C4-2B (cell line): ENCODE results near the gene TMEM238.

Source experiments
- CTCF ChIP-seq: fragments of 450-650 bp; conservative IDR thresholded peaks from 2 replicates; pipeline ENCODE4 v1.5.1; 2017; ENCODE audit warnings: mild to moderate bottlenecking
- ZFX ChIP-seq: fragments of 450-650 bp; IDR thresholded peaks from 2 replicates; pipeline ENCODE4 v1.6.1; 2017

GRCh38 chr19:55354698-55355212 is 29.3 kb downstream of the TMEM238 start, which contains the start of gene COX6B2:
- TF ChIP-seq CTCF (no peak), ZFX (no peak)
